Measurements from ENCODE around the gene TGM6.

DNA sequence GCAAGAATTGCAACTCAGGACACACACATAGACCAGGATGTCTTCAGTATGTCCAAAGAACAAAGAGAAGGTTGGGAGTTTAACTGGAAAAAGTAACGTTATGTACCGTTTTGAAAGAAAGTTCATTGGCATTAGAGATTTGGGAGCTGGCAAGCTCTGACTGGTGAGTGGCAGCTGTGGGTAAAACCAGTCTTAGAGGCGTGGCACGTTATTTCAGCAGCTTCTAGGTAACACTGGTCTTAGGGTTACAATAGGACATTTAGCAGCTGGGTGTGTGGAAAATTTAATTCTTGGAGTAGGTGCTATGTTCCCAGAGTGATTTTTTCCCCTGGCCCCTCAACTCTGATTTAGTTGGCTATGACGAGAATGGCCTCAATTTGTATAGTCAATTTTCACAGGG is 70.7 kb downstream of the TGM6 start:
- TF ChIP-seq, protein P1, sequence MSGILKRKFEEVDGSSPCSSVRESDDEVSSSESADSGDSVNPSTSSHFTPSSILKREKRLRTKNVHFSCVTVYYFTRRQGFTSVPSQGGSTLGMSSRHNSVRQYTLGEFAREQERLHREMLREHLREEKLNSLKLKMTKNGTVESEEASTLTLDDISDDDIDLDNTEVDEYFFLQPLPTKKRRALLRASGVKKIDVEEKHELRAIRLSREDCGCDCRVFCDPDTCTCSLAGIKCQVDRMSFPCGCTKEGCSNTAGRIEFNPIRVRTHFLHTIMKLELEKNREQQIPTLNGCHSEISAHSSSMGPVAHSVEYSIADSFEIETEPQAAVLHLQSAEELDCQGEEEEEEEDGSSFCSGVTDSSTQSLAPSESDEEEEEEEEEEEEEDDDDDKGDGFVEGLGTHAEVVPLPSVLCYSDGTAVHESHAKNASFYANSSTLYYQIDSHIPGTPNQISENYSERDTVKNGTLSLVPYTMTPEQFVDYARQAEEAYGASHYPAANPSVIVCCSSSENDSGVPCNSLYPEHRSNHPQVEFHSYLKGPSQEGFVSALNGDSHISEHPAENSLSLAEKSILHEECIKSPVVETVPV (CRISPR knock-in tag; IDR thresholded peaks at IDR 0.05) = no peak
- no peak for TF ChIP-seq ZNF70 (CRISPR knock-in tag; IDR thresholded peaks at IDR 0.05)
- TF ChIP-seq, protein P2, sequence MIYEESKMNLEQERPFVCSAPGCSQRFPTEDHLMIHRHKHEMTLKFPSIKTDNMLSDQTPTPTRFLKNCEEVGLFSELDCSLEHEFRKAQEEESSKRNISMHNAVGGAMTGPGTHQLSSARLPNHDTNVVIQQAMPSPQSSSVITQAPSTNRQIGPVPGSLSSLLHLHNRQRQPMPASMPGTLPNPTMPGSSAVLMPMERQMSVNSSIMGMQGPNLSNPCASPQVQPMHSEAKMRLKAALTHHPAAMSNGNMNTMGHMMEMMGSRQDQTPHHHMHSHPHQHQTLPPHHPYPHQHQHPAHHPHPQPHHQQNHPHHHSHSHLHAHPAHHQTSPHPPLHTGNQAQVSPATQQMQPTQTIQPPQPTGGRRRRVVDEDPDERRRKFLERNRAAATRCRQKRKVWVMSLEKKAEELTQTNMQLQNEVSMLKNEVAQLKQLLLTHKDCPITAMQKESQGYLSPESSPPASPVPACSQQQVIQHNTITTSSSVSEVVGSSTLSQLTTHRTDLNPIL (CRISPR knock-in tag; IDR thresholded peaks at IDR 0.05; ENCODE audit: low read depth) = no peak
- TF ChIP-seq ZFP3 (CRISPR knock-in tag; IDR thresholded peaks at IDR 0.05) = no peak
- TF ChIP-seq, protein P3, sequence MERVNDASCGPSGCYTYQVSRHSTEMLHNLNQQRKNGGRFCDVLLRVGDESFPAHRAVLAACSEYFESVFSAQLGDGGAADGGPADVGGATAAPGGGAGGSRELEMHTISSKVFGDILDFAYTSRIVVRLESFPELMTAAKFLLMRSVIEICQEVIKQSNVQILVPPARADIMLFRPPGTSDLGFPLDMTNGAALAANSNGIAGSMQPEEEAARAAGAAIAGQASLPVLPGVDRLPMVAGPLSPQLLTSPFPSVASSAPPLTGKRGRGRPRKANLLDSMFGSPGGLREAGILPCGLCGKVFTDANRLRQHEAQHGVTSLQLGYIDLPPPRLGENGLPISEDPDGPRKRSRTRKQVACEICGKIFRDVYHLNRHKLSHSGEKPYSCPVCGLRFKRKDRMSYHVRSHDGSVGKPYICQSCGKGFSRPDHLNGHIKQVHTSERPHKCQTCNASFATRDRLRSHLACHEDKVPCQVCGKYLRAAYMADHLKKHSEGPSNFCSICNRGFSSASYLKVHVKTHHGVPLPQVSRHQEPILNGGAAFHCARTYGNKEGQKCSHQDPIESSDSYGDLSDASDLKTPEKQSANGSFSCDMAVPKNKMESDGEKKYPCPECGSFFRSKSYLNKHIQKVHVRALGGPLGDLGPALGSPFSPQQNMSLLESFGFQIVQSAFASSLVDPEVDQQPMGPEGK (CRISPR knock-in tag; IDR thresholded peaks at IDR 0.05; ENCODE audit: borderline replicate concordance) = no peak
- no peak for TF ChIP-seq BACH2 (CRISPR knock-in tag; IDR thresholded peaks at IDR 0.05; ENCODE audit: borderline replicate concordance)
- TF ChIP-seq GLIS3 (CRISPR knock-in tag; IDR thresholded peaks at IDR 0.05) = no peak
- no peak for TF ChIP-seq RARB (CRISPR knock-in tag; IDR thresholded peaks at IDR 0.05)
- TF ChIP-seq TCF4 (CRISPR knock-in tag; IDR thresholded peaks at IDR 0.05; ENCODE audit: borderline replicate concordance) = no peak
- TF ChIP-seq CSDC2 (CRISPR knock-in tag; IDR thresholded peaks at IDR 0.05) = no peak
- TF ChIP-seq ESRRG (CRISPR knock-in tag; IDR thresholded peaks at IDR 0.05) = no peak
- TF ChIP-seq SNAI2 (CRISPR knock-in tag; IDR thresholded peaks at IDR 0.05) = no peak
- no peak for TF ChIP-seq ZNF565 (CRISPR knock-in tag; conservative IDR thresholded peaks at IDR 0.05; ENCODE audit: low read depth)

Data from SK-N-SH treated with all-trans-retinoic acid at 6 μM for 48 hours (cell line).